GM18951 (cell line): ENCODE data around the gene TMEM225B.
"Not testable (repeated sequence)": the region's sequence is repeated elsewhere in the genome, so short reads cannot be mapped to it uniquely, and the experiment has no call there.

Experiments used
- POLR2A ChIP-seq: IDR thresholded peaks from 4 replicates; pipeline ENCODE4 v1.6.1; 2011; ENCODE audit warnings: mild to moderate bottlenecking; ENCODE audit not compliant: insufficient read length, insufficient read depth; ENCODE audit errors: extremely low read depth
- in situ Hi-C: fragments of 300-500 bp; cut with MboI; formaldehyde crosslinking; loops from one replicate; pipeline ENCODE4 v1.12.0; 2022; ENCODE audit warnings: low sequenced_read_pairs, mixed read lengths, inconsistent platforms; ENCODE audit not compliant: unreplicated experiment

TMEM225B gene

GRCh38 chr7:99645590-99645989 is 47.5 kb downstream of the TMEM225B start:
- in situ Hi-C loops = no loop called here
- TF ChIP-seq POLR2A = no peak

GRCh38 chr7:99648843-99649242 is 50.8 kb downstream of the TMEM225B start:
- in situ Hi-C loops = no loop called here
- TF ChIP-seq POLR2A = no peak

- TF ChIP-seq POLR2A = no peak
- in situ Hi-C loops = no loop called here
Observed at GRCh38 chr7:99651290-99651689, 53.2 kb downstream of the TMEM225B start.

- in situ Hi-C loops = no loop called here
Observed at GRCh38 chr7:99652671-99653070, 54.6 kb downstream of the TMEM225B start.

DNA sequence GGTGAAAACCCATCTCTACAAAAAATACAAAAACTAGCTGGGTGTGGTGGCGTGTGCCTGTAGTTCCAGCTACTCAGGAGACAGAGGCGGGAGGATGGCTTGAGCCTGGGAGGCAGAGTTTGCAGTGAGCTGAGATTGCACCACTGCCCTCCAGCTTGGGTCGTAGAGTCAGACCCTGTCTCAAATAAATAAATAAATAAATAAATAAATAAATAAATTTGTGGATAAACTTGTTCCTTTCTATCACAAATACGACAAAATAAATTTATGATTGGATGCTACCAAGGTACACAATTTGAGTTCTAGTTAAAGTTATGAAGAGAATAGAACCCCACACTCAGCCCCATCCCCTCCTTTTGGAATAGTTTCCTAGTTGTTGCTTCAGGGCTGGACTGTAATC is 55.2 kb downstream of the TMEM225B start:
- in situ Hi-C loops = not testable (repeated sequence)

More at GRCh38 chr7:99652671-99653070, 54.6 kb downstream of the TMEM225B start:
- no peak for TF ChIP-seq POLR2A

DNA sequence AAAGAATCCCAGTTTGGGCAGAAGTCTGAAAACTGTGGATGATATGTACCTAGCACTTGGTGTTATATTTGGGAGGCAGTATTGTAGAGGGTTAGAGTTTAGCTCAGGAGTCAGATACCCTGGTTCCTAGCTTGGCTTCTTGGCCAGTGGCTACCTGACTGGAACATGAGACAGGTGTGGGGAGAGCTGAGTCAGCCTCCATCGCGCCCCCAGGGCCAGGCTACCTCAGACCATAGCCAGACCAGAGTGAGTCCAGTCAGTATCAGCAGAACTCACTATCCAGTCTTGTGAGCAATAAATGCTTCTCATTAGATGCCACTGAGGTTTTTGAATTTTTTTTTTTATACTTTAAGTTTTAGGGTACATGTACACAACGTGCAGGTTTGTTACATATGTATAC is 55.7 kb downstream of the TMEM225B start:
- TF ChIP-seq POLR2A = no peak
- in situ Hi-C loops = no loop called here

- in situ Hi-C loops = not testable (repeated sequence)
Observed at GRCh38 chr7:99654626-99655025, 56.6 kb downstream of the TMEM225B start.

GRCh38 chr7:99657879-99658278 is 59.8 kb downstream of the TMEM225B start:
- in situ Hi-C loops = not testable (repeated sequence)
